ENCODE results near the gene DNAH12. TPM values are rescaled to one million over a fixed set of nuclear protein-coding genes. Genes with fewer than 3 reads are reported as not detected.

DNAH12 gene
- polyA plus RNA-seq, 3 donors: 0.03 TPM; not detected in 2

- no peaks in the 10 kb centered on the region for H3K9me3 Mint-ChIP-seq
- H3K79me2 ChIP-seq (ENCODE audit: insufficient read depth, low read length): peaks cover 46% of the 10 kb centered on the region
- H4K20me1 ChIP-seq (ENCODE audit: insufficient read depth, low read length): peaks cover 13% of the 10 kb centered on the region
- peak within 1 kb of the TSS; percentile 100 for H2AFZ ChIP-seq (ENCODE audit: insufficient read depth, low read depth, low read length, poor library complexity, severe bottlenecking)
- H3K27ac ChIP-seq (ENCODE audit: low read depth in 1 of 2, low read length in 2 of 2): peak within 1 kb of the TSS; percentile 94 to 96
- peak within 1 kb of the TSS; percentile 87 for H3K4me2 ChIP-seq (replicated peaks; ENCODE audit: extremely low read depth, low read length, poor library complexity, severe bottlenecking)
- TF ChIP-seq CTCF (IDR thresholded peaks at IDR 0.05): no peak
- peak within 1 kb of the TSS; percentile 96 to 100 (median 99) for H3K27ac Mint-ChIP-seq
- H3K4me1 Mint-ChIP-seq: peaks cover 32% of the 10 kb centered on the region
- WGBS (ENCODE audit: insufficient coverage): under 1% methylated on average over 51 of the region's 54 CpGs
- peaks cover 13 to 23% of the 10 kb centered on the region in 2 donors for H3K36me3 Mint-ChIP-seq
- H3K36me3 ChIP-seq (replicated peaks in 1 of 2; ENCODE audit: control insufficient read depth in 1 of 2, insufficient read depth in 2 of 2, low read length in 2 of 2): peaks cover 12 to 21% of the 10 kb centered on the region in 2 donors
- H3K27me3 Mint-ChIP-seq (ENCODE audit: low read depth in 3 of 3): peaks cover 0 to 1% (median 0%) of the 10 kb centered on the region in 3 donors
- peak within 1 kb of the TSS; percentile 95 for H3K9ac ChIP-seq (ENCODE audit: insufficient read depth, low read length, poor library complexity, severe bottlenecking)
- peak within 1 kb of the TSS; percentile 97 to 99 for H3K4me3 Mint-ChIP-seq
- peak within 1 kb of the TSS; percentile 73 to 94 (median 86) for H3K4me3 ChIP-seq (replicated peaks in 1 of 3; ENCODE audit: low read depth in 2 of 3, low read length in 3 of 3)
- H3K4me1 ChIP-seq (ENCODE audit: control insufficient read depth in 1 of 2, insufficient read depth in 2 of 2, low read length in 2 of 2): peaks cover 25 to 27% of the 10 kb centered on the region in 2 donors
- no peaks in the 10 kb centered on the region for H3K27me3 ChIP-seq (ENCODE audit: control insufficient read depth in 2 of 2, insufficient read depth in 2 of 2, low read length in 2 of 2)
- peak; percentile 89 to 91 (median 91) for DNase-seq
- no peaks in the 10 kb centered on the region for H3K9me3 ChIP-seq (replicated peaks in 1 of 2; ENCODE audit: control insufficient read depth in 1 of 2, insufficient read depth in 1 of 2, low read length in 2 of 2)
- intact Hi-C loops (cut with micrococcal nuclease): loop anchor here (2.0 to 5.0 kb wide), 3 partner anchors 41 to 201 kb away; partner anchors contain the start of genes ARF4 (in 2 of the 2) and SLMAP (in 1 of the 2)
These were observed 11.8 kb upstream of the DNAH12 start, which contains the start of gene PDE12 for GRCh38 chr3:57555738-57556458. Gene PDE12, plus strand, starts transcription at chr3:57556274. Its CDS starts 106 bp downstream, at chr3:57556380.

GRCh38 chr3:57555306-57555705 is 11.2 kb upstream of the DNAH12 start:
- H4K20me1 ChIP-seq (ENCODE audit: insufficient read depth, low read length): peaks cover 13% of the 10 kb centered on the region
- DNase-seq: no peak

More at GRCh38 chr3:57555306-57555705, 11.2 kb upstream of the DNAH12 start:
- Histone ChIP-seq H3K27me3 (ENCODE audit: control insufficient read depth in 2 of 2, insufficient read depth in 2 of 2, low read length in 2 of 2) (no peaks in the 10 kb centered on the region), H3K4me1 (ENCODE audit: control insufficient read depth in 1 of 2, insufficient read depth in 2 of 2, low read length in 2 of 2) (peaks cover 25 to 27% of the 10 kb centered on the region in 2 donors), H3K4me3 (replicated peaks in 1 of 3; ENCODE audit: low read depth in 2 of 3, low read length in 3 of 3) (peak overlapping the region; percentile 73 to 94 (median 86)), H3K9me3 (replicated peaks in 1 of 2; ENCODE audit: control insufficient read depth in 1 of 2, insufficient read depth in 1 of 2, low read length in 2 of 2) (no peaks in the 10 kb centered on the region), H2AFZ (ENCODE audit: insufficient read depth, low read depth, low read length, poor library complexity, severe bottlenecking) (peak overlapping the region; percentile 100), H3K9ac (ENCODE audit: insufficient read depth, low read length, poor library complexity, severe bottlenecking) (peak overlapping the region; percentile 95), H3K79me2 (ENCODE audit: insufficient read depth, low read length) (peaks cover 46% of the 10 kb centered on the region), H3K4me2 (replicated peaks; ENCODE audit: extremely low read depth, low read length, poor library complexity, severe bottlenecking) (peak overlapping the region; percentile 87), H3K36me3 (replicated peaks in 1 of 2; ENCODE audit: control insufficient read depth in 1 of 2, insufficient read depth in 2 of 2, low read length in 2 of 2) (peaks cover 9 to 16% of the 10 kb centered on the region in 2 donors), H3K27ac (ENCODE audit: low read depth in 1 of 2, low read length in 2 of 2) (peak overlapping the region; percentile 94 to 96)
- peaks cover 0 to 1% (median 0%) of the 10 kb centered on the region in 3 donors for H3K27me3 Mint-ChIP-seq (ENCODE audit: low read depth in 3 of 3)
- no peak for TF ChIP-seq CTCF (IDR thresholded peaks at IDR 0.05)
- peaks cover 30% of the 10 kb centered on the region for H3K4me1 Mint-ChIP-seq
- H3K36me3 Mint-ChIP-seq: peaks cover 9 to 17% of the 10 kb centered on the region in 2 donors
- intact Hi-C loops (cut with micrococcal nuclease): loop anchor here (5.0 kb wide), 2 partner anchors 42 to 202 kb away; partner anchors contain the start of genes ARF4 (in 1 of the 2) and SLMAP (in 1 of the 2)
- WGBS (ENCODE audit: insufficient coverage): no CpG with 5 or more reads among the region's 8 CpGs
- H3K27ac Mint-ChIP-seq: peak overlapping the region; percentile 96 to 100 (median 99)
- no peaks in the 10 kb centered on the region for H3K9me3 Mint-ChIP-seq
- peak overlapping the region; percentile 97 to 99 for H3K4me3 Mint-ChIP-seq

All from CD14-positive monocyte (primary cell).